Mammary epithelial cell (primary cell): ENCODE results near the gene HACD1.

ENCODE experiments used
- EZH2 ChIP-seq: IDR thresholded peaks from 2 replicates; pipeline ENCODE4 v1.6.1; 2012; ENCODE audit warnings: low read length, inconsistent platforms, borderline replicate concordance
- TF ChIP-seq, protein P1 (sequence below), 2 donors: IDR thresholded peaks in 1 of 2; conservative IDR thresholded peaks in 1 of 2; 2 replicates each; pipeline ENCODE4 v1.5.1; 2011 to 2012; ENCODE audit warnings: inconsistent platforms in 2 of 2, low read length in 2 of 2, mild to moderate bottlenecking in 2 of 2, control low read depth in 1 of 2, low read depth in 1 of 2; ENCODE audit not compliant: insufficient read depth in 1 of 2; ENCODE audit errors: extremely low read depth in 1 of 2

DNA sequence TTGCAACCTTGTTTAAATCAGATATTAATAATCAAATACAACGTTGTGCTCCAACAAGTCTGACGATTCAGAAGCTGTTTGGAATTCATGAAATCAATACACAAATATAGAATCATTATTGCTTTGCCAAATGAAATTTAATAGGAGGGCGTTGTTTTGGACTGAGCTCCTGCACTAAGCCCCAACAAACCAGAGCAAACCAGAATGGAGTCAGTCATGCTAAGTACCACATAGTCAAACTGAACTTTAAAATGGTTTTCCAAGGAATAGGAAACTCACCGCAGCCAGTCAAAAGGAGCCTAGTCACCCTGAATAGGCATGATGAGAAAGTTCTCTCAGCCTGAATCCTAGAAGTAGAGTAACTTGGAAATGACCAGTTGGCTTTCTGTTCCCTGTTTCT lies 53.7 kb downstream of the HACD1 start:
- TF ChIP-seq, protein P1, sequence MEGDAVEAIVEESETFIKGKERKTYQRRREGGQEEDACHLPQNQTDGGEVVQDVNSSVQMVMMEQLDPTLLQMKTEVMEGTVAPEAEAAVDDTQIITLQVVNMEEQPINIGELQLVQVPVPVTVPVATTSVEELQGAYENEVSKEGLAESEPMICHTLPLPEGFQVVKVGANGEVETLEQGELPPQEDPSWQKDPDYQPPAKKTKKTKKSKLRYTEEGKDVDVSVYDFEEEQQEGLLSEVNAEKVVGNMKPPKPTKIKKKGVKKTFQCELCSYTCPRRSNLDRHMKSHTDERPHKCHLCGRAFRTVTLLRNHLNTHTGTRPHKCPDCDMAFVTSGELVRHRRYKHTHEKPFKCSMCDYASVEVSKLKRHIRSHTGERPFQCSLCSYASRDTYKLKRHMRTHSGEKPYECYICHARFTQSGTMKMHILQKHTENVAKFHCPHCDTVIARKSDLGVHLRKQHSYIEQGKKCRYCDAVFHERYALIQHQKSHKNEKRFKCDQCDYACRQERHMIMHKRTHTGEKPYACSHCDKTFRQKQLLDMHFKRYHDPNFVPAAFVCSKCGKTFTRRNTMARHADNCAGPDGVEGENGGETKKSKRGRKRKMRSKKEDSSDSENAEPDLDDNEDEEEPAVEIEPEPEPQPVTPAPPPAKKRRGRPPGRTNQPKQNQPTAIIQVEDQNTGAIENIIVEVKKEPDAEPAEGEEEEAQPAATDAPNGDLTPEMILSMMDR (conservative IDR thresholded peaks at IDR 0.05 in 1 of 2, IDR thresholded peaks at IDR 0.05 in 1 of 2; ENCODE audit: extremely low read depth in 1 of 2, insufficient read depth in 1 of 2, low read depth in 1 of 2, low read length in 2 of 2), result no peak
- no peak for TF ChIP-seq EZH2
